ENCODE data around the gene PPP1R3E.

DNA sequence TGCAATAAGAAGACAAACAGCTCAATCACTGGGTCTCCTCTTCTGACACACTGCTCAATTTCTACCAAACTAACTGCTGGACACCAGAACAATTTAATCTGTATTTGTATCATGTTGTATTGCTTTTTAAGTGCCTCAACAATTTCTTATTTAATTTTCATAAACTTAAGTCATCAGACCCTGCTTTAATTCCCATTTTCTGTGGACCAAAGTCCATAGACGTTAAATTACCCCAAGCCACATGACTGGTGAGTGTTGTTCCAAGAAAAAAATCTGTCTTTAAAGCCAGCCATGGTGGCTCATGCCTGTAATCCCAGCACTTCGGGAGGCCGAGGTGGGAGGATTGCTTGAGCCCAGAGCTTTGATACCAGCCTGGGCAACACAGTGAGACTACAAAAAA is 25.5 kb downstream of the PPP1R3E start:
- TF ChIP-seq POLR2A (IDR thresholded peaks at IDR 0.05) (no peak), EP300 (IDR thresholded peaks at IDR 0.05) (no peak)
- TF ChIP-seq, protein P1, sequence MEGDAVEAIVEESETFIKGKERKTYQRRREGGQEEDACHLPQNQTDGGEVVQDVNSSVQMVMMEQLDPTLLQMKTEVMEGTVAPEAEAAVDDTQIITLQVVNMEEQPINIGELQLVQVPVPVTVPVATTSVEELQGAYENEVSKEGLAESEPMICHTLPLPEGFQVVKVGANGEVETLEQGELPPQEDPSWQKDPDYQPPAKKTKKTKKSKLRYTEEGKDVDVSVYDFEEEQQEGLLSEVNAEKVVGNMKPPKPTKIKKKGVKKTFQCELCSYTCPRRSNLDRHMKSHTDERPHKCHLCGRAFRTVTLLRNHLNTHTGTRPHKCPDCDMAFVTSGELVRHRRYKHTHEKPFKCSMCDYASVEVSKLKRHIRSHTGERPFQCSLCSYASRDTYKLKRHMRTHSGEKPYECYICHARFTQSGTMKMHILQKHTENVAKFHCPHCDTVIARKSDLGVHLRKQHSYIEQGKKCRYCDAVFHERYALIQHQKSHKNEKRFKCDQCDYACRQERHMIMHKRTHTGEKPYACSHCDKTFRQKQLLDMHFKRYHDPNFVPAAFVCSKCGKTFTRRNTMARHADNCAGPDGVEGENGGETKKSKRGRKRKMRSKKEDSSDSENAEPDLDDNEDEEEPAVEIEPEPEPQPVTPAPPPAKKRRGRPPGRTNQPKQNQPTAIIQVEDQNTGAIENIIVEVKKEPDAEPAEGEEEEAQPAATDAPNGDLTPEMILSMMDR (IDR thresholded peaks at IDR 0.05): no peak

Measured in ovary (tissue), 3 donors.